ENCODE data around the gene CCNL2. TPM values are rescaled to one million over a fixed set of nuclear protein-coding genes. Genes with fewer than 3 reads are reported as not detected.
"Not testable (repeated sequence)": the region's sequence is repeated elsewhere in the genome, so short reads cannot be mapped to it uniquely, and the experiment has no call there.

Gene CCNL2
- total RNA-seq, 2 experiments from 2014 or later, result 91.6 to 92.2 TPM

DNA sequence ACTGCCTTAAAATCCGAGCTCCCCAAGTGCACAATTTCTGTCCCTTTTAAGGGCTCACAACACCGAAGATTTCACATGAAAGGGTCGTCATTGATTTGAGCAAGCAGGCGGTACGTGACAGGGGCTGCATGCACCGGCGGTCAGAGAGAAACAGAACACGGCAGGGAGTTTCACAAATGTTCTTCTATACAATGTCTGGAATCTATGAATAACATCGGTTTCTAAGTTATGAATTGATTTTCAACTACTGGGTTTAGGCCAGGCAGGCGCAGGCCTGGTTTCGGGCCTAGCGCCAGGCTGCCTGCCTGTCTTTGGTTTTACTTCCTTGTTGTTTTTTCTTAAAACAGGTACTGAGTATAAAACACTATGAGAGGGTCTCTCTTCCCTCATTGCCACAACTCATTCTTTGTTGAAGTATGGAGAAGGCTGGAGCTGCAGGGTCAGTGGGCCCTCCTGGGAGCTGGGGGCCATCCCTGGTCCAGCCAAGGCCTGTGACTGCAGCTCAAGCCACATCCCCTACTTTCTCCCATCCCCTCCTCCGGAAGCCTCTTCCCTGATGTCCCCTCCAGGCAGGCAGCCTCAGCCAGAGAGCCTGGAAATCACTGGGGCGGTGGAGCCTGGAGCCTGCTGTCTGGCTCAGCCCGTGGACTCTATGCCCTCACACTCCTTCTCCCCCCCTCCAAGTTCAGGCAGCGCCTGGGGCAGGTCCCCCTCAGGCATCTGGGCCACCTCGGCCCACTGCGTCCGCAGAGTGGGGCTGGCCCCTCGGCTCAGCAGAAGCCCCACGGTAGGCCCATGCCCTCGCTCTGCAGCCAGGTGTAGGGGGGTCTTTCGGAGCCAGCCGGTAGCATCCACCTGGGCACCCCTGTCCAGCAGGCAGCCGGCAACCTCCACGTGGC is 19.6 kb upstream of the CCNL2 start:
- H3K27me3 Mint-ChIP-seq, result peaks cover 12% of the 10 kb centered on the region
- DNase-seq, result no peak
- no peak overlapping the region for H3K27ac Mint-ChIP-seq
- no peaks in the 10 kb centered on the region for H3K36me3 Mint-ChIP-seq
- peaks cover 14% of the 10 kb centered on the region for H3K4me1 Mint-ChIP-seq
- no peak overlapping the region for H3K4me3 Mint-ChIP-seq
- H3K9me3 Mint-ChIP-seq, result no peaks in the 10 kb centered on the region

DNA sequence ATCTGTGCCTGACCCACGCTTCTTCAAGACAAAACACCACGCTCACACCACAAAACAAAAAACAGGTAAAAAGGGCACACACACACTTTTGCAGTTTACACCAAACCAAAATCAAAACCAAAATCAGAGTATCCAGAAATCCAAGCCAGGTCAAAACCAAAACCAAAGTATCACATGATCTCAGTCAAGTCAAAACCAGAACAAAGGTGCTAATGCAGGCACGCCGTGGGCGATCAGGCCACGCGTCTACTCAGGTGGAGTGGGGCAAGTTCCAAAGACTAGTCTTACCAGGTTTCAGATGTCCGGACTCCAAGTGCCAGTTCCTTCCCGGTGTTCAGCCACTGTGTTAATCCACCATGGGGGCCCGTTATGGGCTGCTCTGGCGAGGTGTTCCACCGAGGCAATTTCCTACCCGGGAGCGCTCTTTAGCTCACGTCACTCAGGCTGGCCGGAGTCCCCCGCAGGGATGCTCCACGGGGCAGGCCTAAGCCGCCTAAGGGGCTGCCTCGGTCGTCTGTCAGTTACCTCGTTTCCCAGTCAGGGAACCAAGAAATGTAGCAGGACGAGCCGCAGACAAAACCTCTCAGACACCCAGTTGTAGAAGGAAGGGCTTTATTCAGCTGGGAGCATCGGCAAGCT is 18.8 kb upstream of the CCNL2 start:
- peaks cover 11% of the 10 kb centered on the region for H3K4me1 Mint-ChIP-seq
- not testable (repeated sequence) for H3K4me3 Mint-ChIP-seq, H3K27ac Mint-ChIP-seq

DNA sequence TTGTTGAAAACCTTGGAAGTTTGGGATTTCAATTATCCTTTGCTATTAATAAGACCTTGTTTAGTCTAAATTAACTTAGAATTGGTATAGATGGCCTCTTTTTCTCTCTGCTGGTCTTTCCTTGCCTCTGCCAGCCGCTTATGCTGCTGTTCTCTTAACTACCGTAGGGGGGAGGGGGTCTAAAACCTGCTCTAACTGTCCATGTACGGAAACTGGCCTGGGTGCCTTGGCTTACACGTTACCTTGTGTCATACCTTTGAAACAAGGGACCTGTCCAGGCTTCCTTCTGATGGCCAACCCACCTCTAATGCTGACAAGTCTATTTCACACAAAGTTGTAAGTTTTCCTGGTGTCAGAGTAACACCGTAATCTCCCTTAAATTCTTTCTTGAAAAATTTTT is 18.3 kb upstream of the CCNL2 start:
- H3K36me3 Mint-ChIP-seq, H3K9me3 Mint-ChIP-seq, H3K27me3 Mint-ChIP-seq, H3K27ac Mint-ChIP-seq, H3K4me3 Mint-ChIP-seq, H3K4me1 Mint-ChIP-seq, DNase-seq: not testable (repeated sequence)

More for the DNA sequence above, 18.8 kb upstream of the CCNL2 start:
- H3K36me3 Mint-ChIP-seq, DNase-seq, H3K27me3 Mint-ChIP-seq, H3K9me3 Mint-ChIP-seq: not testable (repeated sequence)

DNA sequence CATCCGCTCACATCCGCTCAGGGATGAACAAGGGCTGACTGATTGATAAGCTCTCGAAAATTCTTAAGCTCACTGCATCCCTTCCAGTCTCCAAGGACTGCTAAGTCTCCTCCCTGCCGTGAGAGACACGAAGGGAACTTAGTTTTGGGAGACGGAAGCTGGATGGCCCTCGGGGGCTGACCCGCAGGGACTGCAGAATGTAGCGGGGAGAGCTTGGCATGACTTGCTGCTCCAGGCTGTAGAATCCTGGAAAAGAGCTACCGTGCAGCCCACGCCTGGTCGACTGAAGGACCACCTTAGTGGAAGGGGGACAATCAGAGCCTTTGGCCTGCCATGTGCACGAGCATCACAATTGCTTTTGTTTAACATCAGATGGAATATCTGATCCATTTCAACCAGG is 16.6 kb upstream of the CCNL2 start:
- Mint-ChIP-seq H3K27ac (no peak overlapping the region), H3K27me3 (no peaks in the 10 kb centered on the region), H3K9me3 (no peaks in the 10 kb centered on the region), H3K4me3 (no peak overlapping the region), H3K4me1 (peaks cover 8% of the 10 kb centered on the region), H3K36me3 (peaks cover 4% of the 10 kb centered on the region)
- no peak for DNase-seq

DNA sequence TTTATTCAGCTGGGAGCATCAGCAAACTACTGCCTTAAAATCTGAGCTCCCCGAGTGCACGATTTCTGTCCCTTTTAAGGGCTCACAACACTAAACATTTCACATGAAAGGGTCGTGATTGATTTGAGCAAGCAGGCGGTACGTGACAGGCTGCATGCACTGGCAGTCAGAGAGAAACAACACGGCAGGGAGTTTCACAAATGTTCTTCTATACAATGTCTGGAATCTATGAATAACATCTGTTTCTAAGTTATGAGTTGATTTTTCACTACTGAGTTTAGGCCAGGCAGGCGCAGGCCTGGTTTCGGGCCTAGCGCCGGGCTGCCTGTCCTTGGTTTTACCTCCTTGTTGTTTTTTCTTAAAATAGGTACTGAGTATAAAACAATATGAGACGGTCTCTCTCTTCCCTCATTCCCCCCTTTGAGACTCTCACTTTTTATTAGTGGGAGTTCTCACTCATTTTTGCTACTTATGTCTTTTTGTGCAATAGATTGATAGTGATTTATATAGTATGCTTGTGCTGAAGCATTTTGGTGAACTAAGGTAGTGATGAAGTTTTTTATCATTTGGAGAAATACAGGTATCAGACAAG is 13.3 kb upstream of the CCNL2 start:
- not testable (repeated sequence) for H3K4me3 Mint-ChIP-seq, H3K9me3 Mint-ChIP-seq, H3K27me3 Mint-ChIP-seq, DNase-seq
- Mint-ChIP-seq H3K27ac (peak overlapping the region; percentile 22), H3K4me1 (peaks cover 20% of the 10 kb centered on the region), H3K36me3 (peaks cover 19% of the 10 kb centered on the region)

DNA sequence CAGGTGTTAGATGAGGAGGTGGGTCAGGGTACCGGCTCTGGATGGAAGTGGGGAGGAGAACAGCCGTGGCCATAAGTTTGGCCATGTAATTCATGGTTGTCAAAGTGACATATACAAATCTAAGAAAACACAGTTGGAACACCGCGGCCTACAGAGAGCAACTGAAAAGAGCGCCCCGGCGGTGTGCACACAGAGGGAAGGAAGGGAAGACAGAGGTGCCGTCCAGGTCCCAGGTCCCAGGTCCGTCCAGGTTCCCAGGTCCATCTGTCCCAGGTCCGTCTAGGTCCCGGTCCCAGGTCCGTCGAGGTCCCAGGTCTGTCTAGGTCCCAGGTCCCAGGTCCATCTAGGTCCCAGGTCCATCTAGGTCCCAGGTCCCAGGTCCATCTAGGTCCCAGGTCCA is 12.5 kb upstream of the CCNL2 start:
- Mint-ChIP-seq H3K4me1 (peaks cover 20% of the 10 kb centered on the region), H3K4me3 (no peak overlapping the region), H3K36me3 (peaks cover 22% of the 10 kb centered on the region), H3K9me3 (no peaks in the 10 kb centered on the region), H3K27me3 (no peaks in the 10 kb centered on the region), H3K27ac (no peak overlapping the region)
- no peak for DNase-seq

DNA sequence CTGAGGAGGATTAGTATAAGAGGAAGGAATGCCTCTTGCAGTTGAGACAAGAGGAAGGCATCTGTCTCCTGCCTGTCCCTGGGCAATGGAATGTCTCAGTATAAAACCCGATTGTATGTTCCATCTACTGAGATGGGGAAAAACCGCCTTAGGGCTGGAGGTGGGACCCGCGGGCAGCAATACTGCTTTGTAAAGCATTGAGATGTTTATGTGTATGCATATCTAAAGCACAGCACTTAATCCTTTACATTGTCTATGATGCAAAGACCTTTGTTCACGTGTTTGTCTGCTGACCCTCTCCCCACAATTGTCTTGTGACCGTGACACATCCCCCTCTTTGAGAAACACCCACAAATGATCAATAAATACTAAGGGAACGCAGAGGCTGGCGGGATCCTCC is 11.1 kb upstream of the CCNL2 start:
- Mint-ChIP-seq H3K36me3 (peaks cover 35% of the 10 kb centered on the region), H3K27ac (peak overlapping the region; percentile 56), H3K4me1 (peaks cover 28% of the 10 kb centered on the region)
- H3K9me3 Mint-ChIP-seq, DNase-seq, H3K4me3 Mint-ChIP-seq, H3K27me3 Mint-ChIP-seq: not testable (repeated sequence)

DNA sequence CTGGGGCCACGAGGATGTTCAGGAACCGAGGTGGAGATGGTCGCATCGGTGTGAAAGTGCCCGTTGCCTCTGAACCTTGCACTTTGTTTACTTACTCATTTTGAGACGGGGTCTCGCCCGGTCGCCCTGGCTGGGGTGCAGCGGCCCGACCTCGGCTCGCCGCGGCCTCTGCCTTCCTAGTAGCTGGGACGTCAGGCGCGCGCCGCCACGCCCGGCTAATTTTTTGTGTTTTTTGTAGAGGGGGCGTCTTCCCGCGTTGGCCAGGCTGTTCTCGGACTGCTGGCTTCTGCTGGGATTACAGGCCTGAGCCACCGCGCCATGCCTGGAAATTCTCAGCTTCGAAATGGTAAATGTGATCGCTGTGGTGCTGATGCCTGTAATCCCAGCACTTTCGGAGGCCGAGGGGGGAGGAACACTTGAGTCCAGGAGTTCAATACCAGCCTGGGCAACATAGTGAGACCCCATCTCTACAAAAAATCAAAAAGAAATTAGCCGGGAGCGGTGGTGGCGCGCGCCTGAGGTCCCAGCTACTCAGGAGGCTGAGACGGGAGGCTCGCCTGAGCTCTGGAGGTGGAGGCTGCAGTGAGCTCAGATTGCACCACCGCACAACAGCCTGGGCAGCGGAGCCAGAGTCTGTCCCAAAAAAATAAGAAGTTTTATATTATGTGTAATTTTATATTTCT is 8.6 kb upstream of the CCNL2 start:
- DNase-seq, result peak; percentile 42

DNA sequence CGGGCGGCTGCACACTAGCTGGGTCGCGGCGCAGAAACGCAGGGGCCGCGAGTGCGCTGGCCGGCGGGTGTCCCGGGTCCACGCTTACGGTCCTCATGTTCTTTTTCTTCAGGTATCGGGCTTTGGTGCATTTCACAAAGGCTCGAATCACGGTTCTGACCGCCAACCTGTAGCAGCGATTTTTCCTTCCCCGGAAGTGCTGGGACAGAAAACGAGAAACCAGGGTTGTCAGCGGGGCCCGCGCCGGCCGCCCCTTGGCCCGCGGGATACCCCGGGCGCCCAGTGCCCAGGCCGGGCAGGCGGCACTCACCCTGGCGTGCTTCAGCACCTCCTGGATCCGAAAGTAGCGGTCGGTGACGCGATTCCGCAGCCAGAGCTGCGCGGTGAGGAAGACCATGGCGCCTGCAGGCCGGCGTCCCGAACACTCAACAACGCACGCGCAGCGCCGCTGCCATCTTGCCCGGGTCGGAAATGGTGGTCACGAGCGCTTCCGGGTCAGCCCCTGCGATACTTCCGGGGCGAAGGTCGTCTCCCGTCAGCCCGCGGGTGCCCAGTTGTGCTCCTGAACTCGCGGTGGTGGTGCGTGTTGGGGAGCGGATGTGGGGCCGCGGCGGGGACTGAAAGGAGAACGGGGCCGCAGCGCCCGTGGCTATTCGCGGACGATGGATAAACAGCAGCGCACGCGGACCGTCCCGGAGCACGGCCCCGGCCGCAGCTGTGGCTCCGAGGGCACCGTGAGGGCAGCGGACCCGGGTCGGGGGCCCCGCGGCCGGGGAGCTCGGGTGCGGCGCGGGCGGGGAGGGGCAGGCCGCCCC is 7.9 kb upstream of the CCNL2 start, which contains the start of gene MRPL20:
Gene MRPL20, minus strand, starts transcription at position 473 of the 815 bp plus-strand sequence. Its CDS starts 76 bp downstream, at position 397.
- peak; percentile 97 for DNase-seq
- peak within 1 kb of the TSS; percentile 92 for H3K27ac Mint-ChIP-seq
- H3K9me3 Mint-ChIP-seq, result no peaks in the 10 kb centered on the region
- peaks cover 53% of the 10 kb centered on the region for H3K36me3 Mint-ChIP-seq
- no peaks in the 10 kb centered on the region for H3K27me3 Mint-ChIP-seq
- H3K4me1 Mint-ChIP-seq, result peaks cover 40% of the 10 kb centered on the region
- H3K4me3 Mint-ChIP-seq, result peak within 1 kb of the TSS; percentile 95

More for the DNA sequence above, 8.6 kb upstream of the CCNL2 start:
- H3K9me3 Mint-ChIP-seq, result no peaks in the 10 kb centered on the region
- peaks cover 48% of the 10 kb centered on the region for H3K36me3 Mint-ChIP-seq
- H3K27me3 Mint-ChIP-seq, result no peaks in the 10 kb centered on the region
- peak overlapping the region; percentile 91 for H3K4me3 Mint-ChIP-seq
- H3K27ac Mint-ChIP-seq, result peak overlapping the region; percentile 87
- peaks cover 36% of the 10 kb centered on the region for H3K4me1 Mint-ChIP-seq

DNA sequence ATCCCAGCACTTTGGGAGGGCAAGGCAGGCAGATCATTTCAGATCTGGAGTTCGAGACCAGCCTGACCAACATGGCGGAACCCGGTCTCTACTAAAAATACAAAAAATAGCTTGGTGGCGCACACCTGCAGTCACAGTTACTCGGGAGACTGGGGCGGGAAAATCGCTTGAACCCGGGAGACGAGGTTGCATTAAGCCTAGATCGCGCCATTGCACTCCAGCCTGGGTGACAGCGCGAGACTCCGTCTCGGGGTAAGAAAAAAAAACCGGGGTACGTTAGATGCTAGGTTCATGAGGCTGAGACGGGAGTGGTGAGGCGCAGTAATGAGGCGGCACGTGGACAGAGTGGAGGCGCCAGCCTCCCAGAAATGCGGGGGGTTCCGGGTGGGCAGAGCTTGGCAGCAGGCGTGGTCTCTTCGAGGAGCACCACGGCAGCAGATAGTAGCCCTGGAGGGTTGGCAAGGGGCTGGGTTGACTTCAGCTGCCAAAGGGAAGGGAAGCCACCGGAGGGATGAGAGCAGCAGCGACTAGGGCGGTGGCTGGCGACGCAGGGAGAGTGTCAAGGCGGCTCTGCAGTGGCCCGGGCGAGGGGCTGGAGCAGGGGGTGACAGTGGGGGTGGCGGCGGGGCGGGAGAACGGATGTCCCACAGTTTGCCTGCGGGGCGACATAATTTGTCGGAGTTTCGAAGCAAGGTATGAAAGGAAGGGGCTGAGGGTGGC is 7.1 kb upstream of the CCNL2 start:
- H3K27me3 Mint-ChIP-seq, result no peaks in the 10 kb centered on the region
- peak; percentile 38 for DNase-seq
- H3K4me1 Mint-ChIP-seq, result peaks cover 42% of the 10 kb centered on the region
- H3K36me3 Mint-ChIP-seq, result peaks cover 56% of the 10 kb centered on the region
- peak overlapping the region; percentile 95 for H3K4me3 Mint-ChIP-seq
- H3K27ac Mint-ChIP-seq, result peak overlapping the region; percentile 92
- H3K9me3 Mint-ChIP-seq, result no peaks in the 10 kb centered on the region

DNA sequence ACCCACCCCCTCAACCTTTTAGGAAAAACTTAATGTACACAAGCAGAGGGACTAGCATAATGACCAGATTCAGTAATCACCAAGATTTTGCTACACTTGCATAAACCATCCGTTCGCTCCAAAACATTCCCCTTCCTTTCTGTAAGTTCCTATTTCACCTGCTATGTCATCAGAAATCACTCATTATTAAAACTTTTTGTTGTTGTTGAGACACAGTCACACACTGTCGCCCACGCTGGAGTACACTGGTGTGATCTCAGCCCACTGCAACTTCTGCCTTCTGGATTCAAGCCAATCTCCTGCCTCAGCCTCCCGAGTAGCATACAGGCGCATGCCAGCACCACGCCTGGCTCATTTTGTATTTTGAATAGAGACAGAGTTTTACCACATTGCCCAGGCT is 4.5 kb upstream of the CCNL2 start:
- no peak overlapping the region for H3K4me3 Mint-ChIP-seq
- H3K27me3 Mint-ChIP-seq, result no peaks in the 10 kb centered on the region
- H3K4me1 Mint-ChIP-seq, result peaks cover 41% of the 10 kb centered on the region
- peak overlapping the region; percentile 18 for H3K27ac Mint-ChIP-seq
- H3K9me3 Mint-ChIP-seq, result no peaks in the 10 kb centered on the region
- H3K36me3 Mint-ChIP-seq, result peaks cover 65% of the 10 kb centered on the region
- DNase-seq, result no peak

DNA sequence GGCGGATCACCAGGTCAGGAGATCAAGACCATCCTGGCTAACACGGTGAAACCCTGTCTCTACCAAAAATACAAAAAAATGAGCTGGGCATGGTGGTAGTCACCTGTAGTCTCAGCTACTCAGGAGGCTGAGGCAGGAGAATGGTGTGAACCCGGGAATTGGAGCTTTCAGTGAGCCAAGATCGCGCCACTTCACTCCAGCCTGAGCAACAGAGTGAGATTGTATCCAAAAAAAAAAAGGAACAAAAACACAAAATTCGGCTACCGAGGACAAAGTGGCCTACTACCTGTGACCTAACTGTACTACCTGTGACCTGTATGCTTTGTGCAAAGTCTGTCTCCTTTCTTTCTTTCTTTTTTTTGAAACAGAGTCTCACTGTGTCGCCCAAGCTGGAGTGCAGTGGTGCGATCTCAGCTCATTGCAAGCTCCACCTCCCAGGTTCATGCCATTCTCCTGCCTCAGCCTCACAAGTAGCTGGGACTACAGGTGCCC is 3.8 kb upstream of the CCNL2 start:
- H3K4me3 Mint-ChIP-seq, H3K9me3 Mint-ChIP-seq, DNase-seq, H3K27me3 Mint-ChIP-seq: not testable (repeated sequence)
- peaks cover 65% of the 10 kb centered on the region for H3K36me3 Mint-ChIP-seq
- H3K27ac Mint-ChIP-seq, result peak overlapping the region; percentile 52
- H3K4me1 Mint-ChIP-seq, result peaks cover 40% of the 10 kb centered on the region

DNA sequence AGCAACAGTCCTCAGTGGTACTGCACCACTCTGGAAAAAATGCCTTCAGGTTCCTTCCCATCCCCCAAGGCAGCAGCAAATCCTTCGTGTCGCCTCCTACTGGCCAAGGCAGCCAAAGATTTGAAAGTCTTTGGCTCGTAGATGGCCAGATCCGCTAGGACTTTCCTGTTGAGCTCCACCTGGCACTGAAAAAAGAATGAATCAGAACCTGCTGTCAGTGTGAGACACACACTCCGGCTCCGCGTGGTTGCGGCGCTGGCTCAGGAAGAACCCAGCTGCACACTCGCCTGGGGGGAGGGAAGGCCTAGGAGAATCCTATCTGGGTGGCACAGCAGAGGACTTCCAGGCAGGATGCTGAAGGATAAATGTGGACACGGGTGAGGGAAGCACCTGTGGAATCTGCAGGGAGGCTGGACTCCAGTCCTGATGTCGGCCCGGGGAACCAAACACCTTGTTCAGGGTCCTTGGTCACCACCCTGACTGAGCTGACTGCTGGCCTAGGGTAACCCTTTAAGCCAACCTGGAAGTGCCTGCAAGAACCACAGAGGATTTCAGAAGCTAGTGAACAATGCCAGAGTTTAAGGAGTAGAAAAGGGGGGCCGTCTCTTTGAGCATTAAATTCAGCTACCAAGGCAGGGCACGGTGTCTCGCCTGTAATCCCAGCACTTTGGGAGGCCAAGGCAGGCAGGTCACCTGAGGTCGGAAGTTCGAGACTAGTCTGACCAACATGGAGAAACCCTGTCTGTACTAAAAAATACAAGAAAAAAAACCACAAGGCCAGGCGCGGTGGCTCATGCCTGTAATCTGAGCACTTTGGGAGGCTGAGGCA is 3.2 kb upstream of the CCNL2 start:
- Mint-ChIP-seq H3K27ac (peak overlapping the region; percentile 52), H3K9me3 (no peaks in the 10 kb centered on the region), H3K27me3 (no peaks in the 10 kb centered on the region), H3K4me1 (peaks cover 47% of the 10 kb centered on the region), H3K36me3 (peaks cover 68% of the 10 kb centered on the region), H3K4me3 (no peak overlapping the region)
- DNase-seq, result peak; percentile 46
